Erythroblast (primary cell): ENCODE results near the gene SIK3.

ENCODE experiments used
- GATA1 ChIP-seq: IDR thresholded peaks from 2 replicates; pipeline ENCODE4 v1.6.1; 2011; ENCODE audit warnings: low read depth, mild to moderate bottlenecking, control low read depth, low read length, moderate library complexity
- POLR2A ChIP-seq: IDR thresholded peaks from 2 replicates; pipeline ENCODE4 v1.6.1; 2011; ENCODE audit warnings: mild to moderate bottlenecking, low read length

DNA sequence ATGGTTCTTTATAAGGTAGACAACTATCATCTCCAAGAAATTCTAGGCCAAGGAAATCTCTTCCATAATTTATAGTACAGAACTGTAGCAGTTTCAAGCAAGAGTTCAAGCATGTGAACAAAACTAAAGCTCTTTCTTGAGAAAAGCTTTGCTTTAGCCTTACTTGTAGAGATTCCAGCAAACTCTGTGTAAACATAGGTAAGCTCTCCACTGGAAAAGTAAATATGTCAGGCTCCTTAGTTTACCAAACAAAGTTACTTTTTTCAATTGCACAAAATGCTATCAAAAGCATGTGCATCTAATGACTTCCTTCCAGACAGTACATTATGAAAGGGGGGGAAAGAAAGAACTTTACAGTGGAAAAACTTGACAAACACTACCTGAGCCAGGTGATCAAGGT is 125.0 kb downstream of the SIK3 start:
- no peak for TF ChIP-seq POLR2A
- TF ChIP-seq GATA1, result no peak
